Activated CD4-positive, CD25-positive, alpha-beta regulatory T cell treated with anti-CD3 and anti-CD28 coated beads, Interleukin-2, amount 50 U/mL, for 72 hours (primary cell): Measurements from ENCODE around the gene ASTN1.

Experiments used
- DNase-seq: peaks from one replicate; pipeline ENCODE4 v3.0.0; 2021

ASTN1 gene

GRCh38 chr1:176919386-176920378 is 244.8 kb downstream of the ASTN1 start:
- no peak for DNase-seq

- no peak for DNase-seq
Measured at GRCh38 chr1:176905648-176906047, 258.9 kb downstream of the ASTN1 start.

GRCh38 chr1:176904057-176904751 is 260.3 kb downstream of the ASTN1 start:
- DNase-seq: no peak

- no peak for DNase-seq
Measured at GRCh38 chr1:176903474-176903873, 261.0 kb downstream of the ASTN1 start.

GRCh38 chr1:176899321-176899720 is 265.2 kb downstream of the ASTN1 start:
- DNase-seq: no peak

- DNase-seq: peak; percentile 31
Measured at GRCh38 chr1:176897350-176898236, 266.9 kb downstream of the ASTN1 start.

- no peak for DNase-seq
Measured at GRCh38 chr1:176896216-176896615, 268.3 kb downstream of the ASTN1 start.

GRCh38 chr1:176894450-176894849 is 270.1 kb downstream of the ASTN1 start:
- DNase-seq: no peak

GRCh38 chr1:176893625-176894352 is 270.7 kb downstream of the ASTN1 start:
- no peak for DNase-seq

GRCh38 chr1:176888471-176889032 is 276.0 kb downstream of the ASTN1 start:
- DNase-seq: no peak

GRCh38 chr1:176885751-176886150 is 278.8 kb downstream of the ASTN1 start:
- no peak for DNase-seq

GRCh38 chr1:176885341-176885740 is 279.2 kb downstream of the ASTN1 start:
- no peak for DNase-seq

- no peak for DNase-seq
Measured at GRCh38 chr1:176884911-176885310, 279.6 kb downstream of the ASTN1 start.

- DNase-seq: no peak
Measured at GRCh38 chr1:176884286-176884685, 280.2 kb downstream of the ASTN1 start.

- peak; percentile 52 for DNase-seq
Measured at GRCh38 chr1:176880955-176881595, 283.4 kb downstream of the ASTN1 start.

- no peak for DNase-seq
Measured at GRCh38 chr1:176879784-176880620, 284.5 kb downstream of the ASTN1 start.

GRCh38 chr1:176878750-176879536 is 285.6 kb downstream of the ASTN1 start:
- no peak for DNase-seq

GRCh38 chr1:176877557-176877956 is 287.0 kb downstream of the ASTN1 start:
- DNase-seq: no peak

- no peak for DNase-seq
Measured at GRCh38 chr1:176876966-176877515, 287.5 kb downstream of the ASTN1 start.
